Coronary artery (tissue), 2 donors: ENCODE results near the gene TMEM150A.
A peak's percentile ranks its signal among the peaks of the same experiment; 100 is the strongest.

Experiments used
- DNase-seq: peaks from one replicate; pipeline ENCODE4 v3.0.0-alpha.2; 2017; ENCODE audit warnings: low spot score
- H3K27ac ChIP-seq, 2 donors: fragments of 200-600 bp; sonication (generic); one replicate each; pipeline ENCODE4 v1.5.1; 2016 to 2019
- H3K4me3 ChIP-seq: fragments of 200-600 bp; sonication (generic); 2 replicates; pipeline ENCODE4 v1.5.1; 2016; ENCODE audit warnings: mild to moderate bottlenecking, moderate library complexity
- CTCF ChIP-seq: fragments of 200-600 bp; sonication (generic); IDR thresholded peaks from one replicate; pipeline ENCODE4 v1.5.1; 2019; ENCODE audit warnings: antibody characterized with exemption

The TMEM150A gene

DNA sequence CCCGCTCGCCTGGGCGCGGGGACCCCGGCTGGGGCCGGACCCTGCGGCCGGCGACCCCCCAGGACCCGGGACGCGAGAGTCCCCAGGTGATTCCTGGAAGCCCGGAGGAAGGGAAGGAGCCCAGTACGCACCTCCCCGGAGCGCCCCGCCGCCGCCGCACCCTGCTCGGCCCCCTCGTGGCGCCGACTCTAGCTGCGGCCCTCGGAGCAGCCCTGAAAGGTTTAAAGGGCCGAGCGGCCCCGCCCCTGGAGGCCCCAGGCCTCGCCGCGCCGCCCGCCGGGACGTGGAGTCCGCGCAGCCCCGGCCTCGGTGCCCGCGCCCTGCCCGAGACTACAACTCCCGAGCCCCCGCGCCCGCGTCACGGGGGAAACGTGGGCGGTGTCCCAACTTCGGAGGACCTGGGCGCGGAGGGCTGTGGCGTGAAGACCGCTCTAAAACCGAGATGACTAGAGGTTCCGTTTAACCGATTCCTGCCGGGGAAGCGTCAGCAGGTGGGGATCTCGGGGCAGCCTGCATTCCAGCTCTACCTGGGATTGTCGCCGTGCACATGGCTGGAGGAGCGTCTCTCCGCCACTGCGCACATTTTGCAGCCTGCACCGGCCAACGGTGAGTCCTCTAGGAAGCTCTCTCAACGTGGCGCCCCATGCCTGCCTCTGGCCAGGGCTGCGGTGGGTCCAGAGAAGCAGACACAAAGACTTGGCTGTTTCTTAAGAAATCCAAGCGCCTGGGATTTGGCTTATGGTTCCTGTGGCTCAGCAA, at the start of gene TMEM150A:
Gene TMEM150A (minus strand): TSS at position 223 of the 759 bp plus-strand sequence. CDS start 750 bp downstream, outside the sequence.
- H3K4me3 ChIP-seq: peak within 1 kb of the TSS; percentile 87
- peak; percentile 96 for DNase-seq
- H3K27ac ChIP-seq: peak within 1 kb of the TSS; percentile 74 to 95
- no peak for TF ChIP-seq CTCF

DNA sequence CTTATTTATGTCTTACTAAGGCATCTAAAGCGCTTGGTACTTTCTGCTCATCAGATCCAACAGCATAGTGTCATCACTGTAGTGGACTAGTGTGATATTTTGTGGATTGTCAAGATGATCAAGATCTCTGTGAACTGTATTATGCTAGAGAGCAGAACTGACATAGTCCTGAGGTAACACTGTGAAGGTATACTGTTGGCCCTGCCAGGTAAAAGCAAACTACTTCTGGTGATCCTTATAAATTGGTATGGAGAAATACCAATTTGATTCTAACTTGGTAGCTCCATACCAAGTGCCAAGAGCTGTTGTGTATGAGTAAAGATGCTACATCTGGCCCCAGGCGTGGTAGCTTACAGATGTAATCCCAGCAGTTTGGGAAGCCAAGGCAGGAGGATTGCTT, 49.6 kb upstream of the TMEM150A start:
- TF ChIP-seq CTCF: no peak
- Histone ChIP-seq H3K4me3 (no peak overlapping the region), H3K27ac (no peak overlapping the region)
- no peak for DNase-seq

- no peak overlapping the region for H3K27ac ChIP-seq
- TF ChIP-seq CTCF: no peak
- H3K4me3 ChIP-seq: no peak overlapping the region
- DNase-seq: no peak
These were observed 48.6 kb upstream of the TMEM150A start for GRCh38 chr2:85651097-85651496.

- no peak for DNase-seq
- no peak for TF ChIP-seq CTCF
- Histone ChIP-seq H3K4me3 (no peak overlapping the region), H3K27ac (peak overlapping the region in 1 of 2 donors; percentile 43)
These were observed 48.0 kb upstream of the TMEM150A start for GRCh38 chr2:85650456-85650855.

GRCh38 chr2:85649201-85650190, 47.0 kb upstream of the TMEM150A start:
- no peak for TF ChIP-seq CTCF
- H3K4me3 ChIP-seq: no peak overlapping the region
- DNase-seq: no peak
- peak overlapping the region; percentile 47 to 68 for H3K27ac ChIP-seq

DNA sequence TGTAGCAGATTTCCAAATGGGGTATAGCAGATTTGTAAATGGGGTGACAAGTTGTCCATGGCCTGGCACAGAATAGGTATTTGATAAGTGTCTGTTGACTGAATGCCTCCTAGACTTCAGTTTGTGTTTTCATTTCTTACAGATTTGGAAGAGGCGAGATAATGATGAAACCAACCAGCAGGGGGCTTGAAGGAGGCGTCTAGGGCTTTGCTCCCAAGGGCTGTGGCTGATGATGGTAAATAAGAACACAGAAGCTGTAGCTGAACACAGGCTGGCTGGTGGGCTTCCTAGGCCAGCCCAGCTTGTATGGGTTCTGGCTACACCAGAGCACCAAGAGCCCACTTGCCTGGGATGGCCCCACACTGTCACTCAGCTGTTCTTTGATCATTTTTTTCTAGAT, 46.1 kb upstream of the TMEM150A start:
- no peak for TF ChIP-seq CTCF
- no peak overlapping the region for H3K4me3 ChIP-seq
- DNase-seq: no peak
- H3K27ac ChIP-seq: peak overlapping the region in 1 of 2 donors; percentile 68
